Measurements from ENCODE around the gene TTBK1.

DNA sequence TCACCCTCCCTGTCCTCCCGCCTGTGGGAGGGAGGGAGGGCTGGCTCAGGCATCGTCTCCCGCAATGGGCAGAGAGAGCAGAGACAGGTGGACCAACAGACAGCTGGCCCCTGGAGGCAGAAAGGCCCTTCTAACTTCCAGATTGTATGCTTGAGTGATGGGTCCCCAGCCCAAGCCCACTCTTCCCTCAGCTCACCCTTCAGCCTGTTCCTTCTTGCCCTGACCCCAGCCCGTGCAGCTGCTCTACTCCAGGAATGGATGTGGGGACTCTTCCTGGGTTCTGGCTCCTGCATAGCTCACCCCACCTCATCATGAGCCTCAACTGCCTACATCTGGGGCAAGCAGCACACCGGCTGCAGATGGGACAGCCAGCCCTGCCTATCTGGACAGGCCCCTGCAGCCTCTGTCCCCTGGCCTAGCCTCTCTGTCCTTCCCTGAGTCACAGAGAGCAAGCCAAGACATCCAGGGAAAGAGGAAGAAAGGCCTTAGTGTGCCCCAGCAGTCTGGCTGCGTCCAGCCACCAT, 43.2 kb downstream of the TTBK1 start:
- TF ChIP-seq EZH2 (IDR thresholded peaks at IDR 0.05; ENCODE audit: borderline replicate concordance, insufficient read depth, low read depth, low read length, poor library complexity, severe bottlenecking) = no peak
- TF ChIP-seq, protein P1, sequence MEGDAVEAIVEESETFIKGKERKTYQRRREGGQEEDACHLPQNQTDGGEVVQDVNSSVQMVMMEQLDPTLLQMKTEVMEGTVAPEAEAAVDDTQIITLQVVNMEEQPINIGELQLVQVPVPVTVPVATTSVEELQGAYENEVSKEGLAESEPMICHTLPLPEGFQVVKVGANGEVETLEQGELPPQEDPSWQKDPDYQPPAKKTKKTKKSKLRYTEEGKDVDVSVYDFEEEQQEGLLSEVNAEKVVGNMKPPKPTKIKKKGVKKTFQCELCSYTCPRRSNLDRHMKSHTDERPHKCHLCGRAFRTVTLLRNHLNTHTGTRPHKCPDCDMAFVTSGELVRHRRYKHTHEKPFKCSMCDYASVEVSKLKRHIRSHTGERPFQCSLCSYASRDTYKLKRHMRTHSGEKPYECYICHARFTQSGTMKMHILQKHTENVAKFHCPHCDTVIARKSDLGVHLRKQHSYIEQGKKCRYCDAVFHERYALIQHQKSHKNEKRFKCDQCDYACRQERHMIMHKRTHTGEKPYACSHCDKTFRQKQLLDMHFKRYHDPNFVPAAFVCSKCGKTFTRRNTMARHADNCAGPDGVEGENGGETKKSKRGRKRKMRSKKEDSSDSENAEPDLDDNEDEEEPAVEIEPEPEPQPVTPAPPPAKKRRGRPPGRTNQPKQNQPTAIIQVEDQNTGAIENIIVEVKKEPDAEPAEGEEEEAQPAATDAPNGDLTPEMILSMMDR (IDR thresholded peaks at IDR 0.05) = no peak

Measured in B cell (primary cell).